Skin of body (tissue), 3 donors: ENCODE measurements around the gene SYTL1. TPM values are rescaled to one million over a fixed set of nuclear protein-coding genes. Genes with fewer than 3 reads are reported as not detected.

Experiments
- DNase-seq: peaks from one replicate; lab custom pipeline; 2025; lab: John Stamatoyannopoulos, UW
- small RNA-seq: library from RNA; depleted of rRNA; stranded (forward); fragments of <200 nt; gene quantifications from one replicate; pipeline ENCODE3, GENCODE V24; 2014; ENCODE audit warnings: low replicate concordance
- total RNA-seq: library from RNA; depleted of rRNA; stranded (reverse); fragments of >200 nt; gene quantifications from one replicate; pipeline ENCODE4 v1.2.3, GENCODE V29; 2014

Gene SYTL1
- total RNA-seq, 1 donor from 2014 or later = 22.7 TPM

DNA sequence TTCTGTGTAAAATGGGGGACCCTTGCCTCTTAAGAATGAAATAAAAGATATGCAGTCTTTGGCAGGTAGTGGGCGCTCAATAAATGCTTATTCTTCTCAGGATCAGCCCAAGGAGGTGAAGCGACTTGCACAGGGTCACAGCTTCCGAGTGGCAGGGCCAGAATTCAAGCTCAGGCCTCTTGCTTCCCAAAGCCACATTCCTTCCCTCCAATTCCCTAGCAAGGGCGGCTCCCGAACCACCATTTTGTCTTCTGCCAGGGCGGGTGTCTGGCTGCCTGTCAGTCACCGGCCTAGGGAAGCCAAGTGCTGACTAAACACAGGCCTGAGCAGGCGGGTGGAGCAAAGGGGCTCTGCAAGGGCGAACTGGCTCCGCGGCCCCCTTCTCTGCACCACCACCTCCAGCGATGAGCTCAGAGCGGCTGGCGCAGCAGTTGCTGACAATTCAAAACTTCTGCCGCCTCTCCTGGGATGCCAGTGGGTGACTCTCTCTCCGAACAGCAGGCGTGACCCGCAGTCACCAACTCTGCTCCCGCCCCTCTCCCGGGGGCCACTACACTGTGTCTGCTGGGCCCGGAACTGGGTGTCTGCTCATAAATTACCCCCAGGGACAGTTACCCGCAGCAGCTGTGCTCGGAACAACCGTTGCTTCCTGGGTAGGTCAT is 61.4 kb downstream of the SYTL1 start:
- peak; percentile 84 for DNase-seq

Small RNA genes lying within 50 kb of the gene (small RNA-seq; reads per million reads assigned to genes)
- not detected for gene RNU6-48P

Other genes starting within 250 kb of the SYTL1 start
- gene SLC9A1, start 186.9 kb upstream of the SYTL1 start, total RNA-seq = 5.8 TPM
- 17.8 TPM for gene WDTC1, start 107.4 kb upstream of the SYTL1 start, total RNA-seq
- 14.1 TPM for gene TMEM222, start 19.9 kb upstream of the SYTL1 start, total RNA-seq
- gene MAP3K6, start 24.9 kb downstream of the SYTL1 start, total RNA-seq = 14.5 TPM
- gene FCN3, start 32.8 kb downstream of the SYTL1 start, total RNA-seq = not detected
- 0.30 TPM for gene CD164L2, start 41.3 kb downstream of the SYTL1 start, total RNA-seq
- 0.30 TPM for gene GPR3, start 50.6 kb downstream of the SYTL1 start, total RNA-seq
- gene WASF2, start 148.1 kb downstream of the SYTL1 start, total RNA-seq = 38.6 TPM